GM12878 (cell line): ENCODE data around the gene ITPR2.

Source experiments
- CTCF ChIP-seq, 3 experiments: IDR thresholded peaks in 2 of 3; conservative IDR thresholded peaks in 1 of 3; 2 replicates each; pipeline ENCODE4 v1.5.1; 2011; ENCODE audit warnings: low read depth in 3 of 3, low read length in 3 of 3, mild to moderate bottlenecking in 3 of 3, control low read depth in 2 of 3, moderate library complexity in 2 of 3, inconsistent platforms in 1 of 3, mixed read lengths in 1 of 3; ENCODE audit not compliant: control insufficient read depth in 2 of 3, insufficient read depth in 1 of 3; ENCODE audit errors: extremely low read depth in 1 of 3
- E2F4 ChIP-seq: IDR thresholded peaks from 2 replicates; pipeline ENCODE4 v1.6.1; 2012; ENCODE audit warnings: low read depth, low read length, improper control_type of control experiment
- EZH2 ChIP-seq: IDR thresholded peaks from 2 replicates; pipeline ENCODE4 v1.6.1; 2012; ENCODE audit warnings: low read depth, mild to moderate bottlenecking, control low read depth, inconsistent platforms, low read length, borderline replicate concordance; ENCODE audit not compliant: control insufficient read depth
- FOXM1 ChIP-seq: IDR thresholded peaks from 2 replicates; pipeline ENCODE4 v1.6.1; 2012; ENCODE audit warnings: low read depth, mild to moderate bottlenecking, inconsistent platforms, low read length, moderate library complexity
- NRF1 ChIP-seq: conservative IDR thresholded peaks from 2 replicates; pipeline ENCODE4 v1.6.1; 2011; ENCODE audit warnings: mild to moderate bottlenecking, low read depth, low read length, improper control_type of control experiment
- SMC3 ChIP-seq: IDR thresholded peaks from 2 replicates; pipeline ENCODE4 v1.6.1; 2011; ENCODE audit warnings: low read length, improper control_type of control experiment, borderline replicate concordance
- TCF12 ChIP-seq: IDR thresholded peaks from 2 replicates; pipeline ENCODE4 v1.6.1; 2011; ENCODE audit warnings: low read depth, mild to moderate bottlenecking, low read length
- USF2 ChIP-seq: IDR thresholded peaks from 2 replicates; pipeline ENCODE4 v1.6.1; 2011; ENCODE audit warnings: low read depth, low read length, improper control_type of control experiment, borderline replicate concordance
- ZSCAN29 ChIP-seq: fragments of 450-650 bp; IDR thresholded peaks from 2 replicates; pipeline ENCODE4 v1.6.1; 2017; ENCODE audit warnings: mild to moderate bottlenecking, moderate library complexity

- TF ChIP-seq E2F4 (no peak), TCF12 (no peak), EZH2 (no peak), FOXM1 (no peak), NRF1 (no peak), CTCF (IDR thresholded peaks at IDR 0.05 in 2 of 3, conservative IDR thresholded peaks at IDR 0.05 in 1 of 3; ENCODE audit: control insufficient read depth in 2 of 3, extremely low read depth in 1 of 3, insufficient read depth in 1 of 3, low read depth in 3 of 3, low read length in 3 of 3) (no peak), SMC3 (no peak), ZSCAN29 (no peak), USF2 (no peak)
Observed at GRCh38 chr12:26571560-26571959, 261.4 kb downstream of the ITPR2 start.
